H9 (cell line): Measurements from ENCODE around the gene CRYBB1. TPM values are rescaled to one million over a fixed set of nuclear protein-coding genes. Genes with fewer than 3 reads are reported as not detected.
A peak's percentile ranks its signal among the peaks of the same experiment; 100 is the strongest.

Experiments used
- DNase-seq: peaks from one replicate; pipeline ENCODE4 v3.0.0-alpha.2; 2017
- H2AFZ ChIP-seq: one replicate; pipeline ENCODE4 v1.6.1; 2013; ENCODE audit warnings: mild to moderate bottlenecking, low read length, control low read depth, moderate library complexity
- H2AK5ac ChIP-seq: 2 replicates; pipeline ENCODE4 v1.6.1; 2013; ENCODE audit warnings: low read length, control low read depth, mixed read lengths; ENCODE audit not compliant: insufficient read length
- H2BK120ac ChIP-seq: one replicate; pipeline ENCODE4 v1.6.1; 2013; ENCODE audit warnings: low read depth, mild to moderate bottlenecking, low read length, control low read depth, inconsistent platforms; ENCODE audit not compliant: poor library complexity, severe bottlenecking
- H2BK12ac ChIP-seq: 2 replicates; pipeline ENCODE4 v1.6.1; 2013; ENCODE audit warnings: low read length, control low read depth, mixed read lengths, low read depth; ENCODE audit not compliant: insufficient read length
- H2BK15ac ChIP-seq: 2 replicates; pipeline ENCODE4 v1.6.1; 2013; ENCODE audit warnings: low read depth, low read length, control low read depth
- H2BK20ac ChIP-seq: one replicate; pipeline ENCODE4 v1.6.1; 2013; ENCODE audit warnings: low read depth, mild to moderate bottlenecking, low read length, control low read depth, inconsistent platforms; ENCODE audit not compliant: poor library complexity, severe bottlenecking
- H2BK5ac ChIP-seq: 2 replicates; pipeline ENCODE4 v1.6.1; 2013; ENCODE audit warnings: low read length, control low read depth, mixed read lengths; ENCODE audit not compliant: insufficient read length
- H3K14ac ChIP-seq: 2 replicates; pipeline ENCODE4 v1.6.1; 2013; ENCODE audit warnings: low read length, control low read depth; ENCODE audit not compliant: insufficient read depth
- H3K18ac ChIP-seq: 2 replicates; pipeline ENCODE4 v1.6.1; 2013; ENCODE audit warnings: low read depth, mild to moderate bottlenecking, mixed read lengths, low read length, control low read depth; ENCODE audit not compliant: insufficient read length
- H3K23ac ChIP-seq: 2 replicates; pipeline ENCODE4 v1.6.1; 2013; ENCODE audit warnings: low read length, control low read depth, mixed read lengths, low read depth; ENCODE audit not compliant: insufficient read length
- H3K23me2 ChIP-seq: 2 replicates; pipeline ENCODE4 v1.6.1; 2013; ENCODE audit warnings: low read depth, mild to moderate bottlenecking, mixed read lengths, low read length, control low read depth; ENCODE audit not compliant: insufficient read length, poor library complexity, severe bottlenecking
- H3K27ac ChIP-seq: 2 replicates; pipeline ENCODE4 v1.5.1; 2013; ENCODE audit warnings: low read length, control low read depth, mixed read lengths, low read depth; ENCODE audit not compliant: insufficient read length
- H3K27me3 ChIP-seq: 2 replicates; pipeline ENCODE4 v1.6.1; 2013; ENCODE audit warnings: low read length, control low read depth, inconsistent platforms; ENCODE audit not compliant: insufficient read depth
- H3K4ac ChIP-seq: 2 replicates; pipeline ENCODE4 v1.6.1; 2013; ENCODE audit warnings: low read depth, mild to moderate bottlenecking, control low read depth, inconsistent platforms, low read length, moderate library complexity
- H3K4me1 ChIP-seq: 2 replicates; pipeline ENCODE4 v1.6.1; 2013; ENCODE audit warnings: low read length, control low read depth, inconsistent platforms; ENCODE audit not compliant: insufficient read depth
- H3K4me2 ChIP-seq: 2 replicates; pipeline ENCODE4 v1.6.1; 2013; ENCODE audit warnings: low read length, control low read depth, mixed read lengths; ENCODE audit not compliant: insufficient read length, insufficient read depth
- H3K56ac ChIP-seq: 2 replicates; pipeline ENCODE4 v1.6.1; 2013; ENCODE audit warnings: low read depth, mild to moderate bottlenecking, mixed read lengths, low read length, control low read depth; ENCODE audit not compliant: insufficient read length
- H3K79me1 ChIP-seq: 2 replicates; pipeline ENCODE4 v1.6.1; 2013; ENCODE audit warnings: low read depth, mild to moderate bottlenecking, moderate library complexity, low read length, control low read depth, inconsistent platforms; ENCODE audit not compliant: insufficient read depth, poor library complexity, severe bottlenecking
- H3K79me2 ChIP-seq: 2 replicates; pipeline ENCODE4 v1.6.1; 2013; ENCODE audit warnings: low read length, control low read depth, inconsistent platforms; ENCODE audit not compliant: insufficient read depth
- H3K9ac ChIP-seq: 2 replicates; pipeline ENCODE4 v1.6.1; 2013; ENCODE audit warnings: low read length, control low read depth, mixed read lengths; ENCODE audit not compliant: insufficient read length; ENCODE audit errors: extremely low read depth
- H3K9me3 ChIP-seq: one replicate; pipeline ENCODE4 v1.6.1; 2013; ENCODE audit warnings: low read depth, low read length, inconsistent platforms; ENCODE audit not compliant: control insufficient read depth
- H3T11ph ChIP-seq: one replicate; pipeline ENCODE4 v1.6.1; 2013; ENCODE audit warnings: mild to moderate bottlenecking, low read length, control low read depth, inconsistent platforms
- H4K20me1 ChIP-seq: one replicate; pipeline ENCODE4 v1.6.1; 2013; ENCODE audit not compliant: control insufficient read depth, insufficient read length, insufficient read depth
- H4K5ac ChIP-seq: 2 replicates; pipeline ENCODE4 v1.6.1; 2013; ENCODE audit warnings: low read depth, mild to moderate bottlenecking, mixed read lengths, low read length, control low read depth; ENCODE audit not compliant: insufficient read length
- H4K8ac ChIP-seq: replicated peaks from 2 replicates; pipeline ENCODE4 v1.6.1; 2013; ENCODE audit warnings: low read length, control low read depth, mixed read lengths, low read depth; ENCODE audit not compliant: insufficient read length
- H4K91ac ChIP-seq: 2 replicates; pipeline ENCODE4 v1.6.1; 2013; ENCODE audit warnings: low read depth, mild to moderate bottlenecking, moderate library complexity, mixed read lengths, low read length, control low read depth; ENCODE audit not compliant: insufficient read length
- H3K27ac Mint-ChIP-seq, 3 experiments: 2 replicates in 2 of 3; 3 replicates in 1 of 3; pipeline ENCODE4 v1.8.0; 2020 to 2021; ENCODE audit warnings: mixed read lengths in 3 of 3, mild to moderate bottlenecking in 1 of 3, moderate library complexity in 1 of 3
- H3K27me3 Mint-ChIP-seq: 2 replicates; pipeline ENCODE4 v1.8.0; 2021; ENCODE audit warnings: low read depth, mild to moderate bottlenecking, moderate library complexity, mixed read lengths
- H3K36me3 Mint-ChIP-seq, 3 experiments: 2 replicates in 2 of 3; 3 replicates in 1 of 3; pipeline ENCODE4 v1.8.0; 2020 to 2021; ENCODE audit warnings: low read depth in 3 of 3, mixed read lengths in 3 of 3; ENCODE audit not compliant: insufficient read depth in 1 of 3
- H3K4me1 Mint-ChIP-seq, 2 experiments: 2 replicates each; pipeline ENCODE4 v1.8.0; 2020; ENCODE audit warnings: mixed read lengths in 2 of 2
- H3K4me3 Mint-ChIP-seq, 2 experiments: 2 replicates in 1 of 2; 3 replicates in 1 of 2; pipeline ENCODE4 v1.8.0; 2020 to 2021; ENCODE audit warnings: mild to moderate bottlenecking in 2 of 2, mixed read lengths in 2 of 2, moderate library complexity in 1 of 2
- H3K9me3 Mint-ChIP-seq, 2 experiments: 2 replicates in 1 of 2; 3 replicates in 1 of 2; pipeline ENCODE4 v1.8.0; 2020; ENCODE audit warnings: mild to moderate bottlenecking in 2 of 2, mixed read lengths in 2 of 2, moderate library complexity in 1 of 2
- CTCF ChIP-seq: fragments of 200-600 bp; sonication (generic); conservative IDR thresholded peaks from 3 replicates; pipeline ENCODE4 v1.8.0; 2021; ENCODE audit warnings: antibody characterized with exemption, mild to moderate bottlenecking
- WGBS: extraction: QIAGEN DNeasy Blood & Tissue Kit; methylation state at CpG from one replicate; pipeline ENCODE4 v1.1.7; 2013; ENCODE audit warnings: missing lambda C conversion rate, low lambda C conversion rate, mixed read lengths; ENCODE audit not compliant: insufficient read length; ENCODE audit errors: extremely low coverage; 5-methylcytosine and 5-hydroxymethylcytosine counted together
- total RNA-seq: library from RNA; stranded (reverse); gene quantifications from 2 replicates; pipeline ENCODE4 v1.2.1, GENCODE V29; 2021

Gene CRYBB1
- total RNA-seq, 1 experiment from 2014 or later: 5.4 TPM

- Histone ChIP-seq H3T11ph (no peak overlapping the region), H3K79me1 (no peaks in the 10 kb centered on the region), H3K79me2 (no peaks in the 10 kb centered on the region), H3K27ac (no peak overlapping the region), H2BK20ac (no peak overlapping the region), H4K91ac (no peak overlapping the region), H3K9me3 (no peaks in the 10 kb centered on the region), H3K4ac (no peak overlapping the region), H4K8ac (no peak overlapping the region), H3K18ac (no peak overlapping the region), H3K23me2 (no peaks in the 10 kb centered on the region), H2BK5ac (no peak overlapping the region), H4K20me1 (no peaks in the 10 kb centered on the region), H3K4me2 (no peak overlapping the region), H2BK12ac (no peak overlapping the region), H3K23ac (no peak overlapping the region), H3K27me3 (peaks cover 6% of the 10 kb centered on the region; the same call in 1 of the 2 replicates), H2AFZ (no peak overlapping the region), H2BK120ac (no peak overlapping the region), H2BK15ac (no peak overlapping the region), H4K5ac (no peak overlapping the region), H3K4me1 (peaks cover 33% of the 10 kb centered on the region), H3K56ac (no peak overlapping the region), H3K14ac (peak overlapping the region; percentile 41; the same call in 1 of the 2 replicates), H2AK5ac (no peak overlapping the region), H3K9ac (no peak overlapping the region)
- Mint-ChIP-seq H3K4me3 (no peak overlapping the region), H3K4me1 (peaks cover 59 to 72% of the 10 kb centered on the region in 2 experiments), H3K27ac (peak overlapping the region in 1 of 3 experiments; percentile 91; a peak in 2 of 7 replicates), H3K9me3 (peaks cover 0 to 2% of the 10 kb centered on the region in 2 experiments; a peak in 1 of 5 replicates), H3K36me3 (no peaks in the 10 kb centered on the region; a peak in 1 of 7 replicates), H3K27me3 (peaks cover 69% of the 10 kb centered on the region)
- TF ChIP-seq CTCF: no peak
- WGBS: 100% methylated on average over 1 of the region's 11 CpGs
- DNase-seq: no peak
These were observed 1.9 kb downstream of the CRYBB1 start for GRCh38 chr22:26615830-26616435.
